Measurements from ENCODE around the gene CYP2C18.

The CYP2C18 gene

DNA sequence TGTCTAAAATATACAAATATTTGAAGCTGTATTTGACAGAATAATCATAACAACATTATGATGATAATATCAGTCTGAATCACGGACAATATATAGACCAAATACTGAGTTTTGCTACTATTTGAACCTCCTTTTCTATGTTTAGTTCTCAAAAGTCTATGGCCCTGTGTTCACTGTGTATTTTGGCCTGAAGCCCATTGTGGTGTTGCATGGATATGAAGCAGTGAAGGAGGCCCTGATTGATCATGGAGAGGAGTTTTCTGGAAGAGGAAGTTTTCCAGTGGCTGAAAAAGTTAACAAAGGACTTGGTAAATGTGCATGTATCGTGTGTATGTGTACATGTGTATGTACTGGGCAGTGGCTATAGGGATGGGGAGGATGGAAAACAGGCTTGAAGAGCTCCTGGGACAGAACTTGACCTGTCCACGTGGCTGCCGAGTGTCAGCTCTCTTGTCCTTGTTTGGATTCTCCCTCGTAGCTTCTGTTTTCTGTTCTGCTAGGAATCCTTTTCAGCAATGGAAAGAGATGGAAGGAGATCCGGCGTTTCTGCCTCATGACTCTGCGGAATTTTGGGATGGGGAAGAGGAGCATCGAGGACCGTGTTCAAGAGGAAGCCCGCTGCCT lies 4.2 kb downstream of the CYP2C18 start:
- no peaks in the 10 kb centered on the region for H3K4me1 ChIP-seq
- no peak overlapping the region for H2AFZ ChIP-seq
- no peak overlapping the region for H3K4me3 ChIP-seq (ENCODE audit: low read depth, low read length)
- no peaks in the 10 kb centered on the region for H3K27me3 ChIP-seq (ENCODE audit: control insufficient read depth, insufficient read depth, low read length)
- H3K4me2 ChIP-seq (ENCODE audit: low read length), result no peak overlapping the region
- H3K9me3 ChIP-seq (ENCODE audit: control insufficient read depth, low read length), result no peaks in the 10 kb centered on the region
- H3K36me3 ChIP-seq (ENCODE audit: control insufficient read depth, insufficient read depth, low read length), result no peaks in the 10 kb centered on the region
- H3K27ac ChIP-seq, result no peak overlapping the region
- H3K9ac ChIP-seq, result no peak overlapping the region
- TF ChIP-seq, protein P1, sequence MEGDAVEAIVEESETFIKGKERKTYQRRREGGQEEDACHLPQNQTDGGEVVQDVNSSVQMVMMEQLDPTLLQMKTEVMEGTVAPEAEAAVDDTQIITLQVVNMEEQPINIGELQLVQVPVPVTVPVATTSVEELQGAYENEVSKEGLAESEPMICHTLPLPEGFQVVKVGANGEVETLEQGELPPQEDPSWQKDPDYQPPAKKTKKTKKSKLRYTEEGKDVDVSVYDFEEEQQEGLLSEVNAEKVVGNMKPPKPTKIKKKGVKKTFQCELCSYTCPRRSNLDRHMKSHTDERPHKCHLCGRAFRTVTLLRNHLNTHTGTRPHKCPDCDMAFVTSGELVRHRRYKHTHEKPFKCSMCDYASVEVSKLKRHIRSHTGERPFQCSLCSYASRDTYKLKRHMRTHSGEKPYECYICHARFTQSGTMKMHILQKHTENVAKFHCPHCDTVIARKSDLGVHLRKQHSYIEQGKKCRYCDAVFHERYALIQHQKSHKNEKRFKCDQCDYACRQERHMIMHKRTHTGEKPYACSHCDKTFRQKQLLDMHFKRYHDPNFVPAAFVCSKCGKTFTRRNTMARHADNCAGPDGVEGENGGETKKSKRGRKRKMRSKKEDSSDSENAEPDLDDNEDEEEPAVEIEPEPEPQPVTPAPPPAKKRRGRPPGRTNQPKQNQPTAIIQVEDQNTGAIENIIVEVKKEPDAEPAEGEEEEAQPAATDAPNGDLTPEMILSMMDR (IDR thresholded peaks at IDR 0.05), result no peak
- H3K79me2 ChIP-seq, result no peaks in the 10 kb centered on the region

DNA sequence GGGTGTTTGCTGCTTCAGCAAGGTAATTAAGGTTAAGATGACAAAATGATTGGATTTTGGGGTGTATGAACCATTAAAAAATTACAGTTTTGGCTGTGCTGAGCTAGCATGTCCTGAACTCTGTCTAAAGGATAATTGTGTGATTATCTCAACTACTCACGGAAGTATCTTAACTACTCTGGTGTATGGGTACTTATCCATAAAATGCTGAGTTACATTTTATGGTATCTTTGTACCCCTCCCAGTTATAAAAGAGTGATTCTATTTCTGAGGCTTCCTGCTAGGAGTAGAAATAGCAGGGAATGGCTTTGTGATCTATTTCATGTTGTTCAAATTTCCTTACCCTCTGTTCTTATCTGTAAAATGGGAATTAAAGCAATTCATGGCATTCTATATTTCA lies 22.6 kb downstream of the CYP2C18 start:
- TF ChIP-seq, protein P1 (IDR thresholded peaks at IDR 0.05), result no peak
- Histone ChIP-seq H3K36me3 (ENCODE audit: control insufficient read depth, insufficient read depth, low read length) (no peaks in the 10 kb centered on the region), H2AFZ (no peak overlapping the region), H3K4me1 (no peaks in the 10 kb centered on the region), H3K4me3 (ENCODE audit: low read depth, low read length) (no peak overlapping the region), H3K9ac (no peak overlapping the region), H3K27ac (no peak overlapping the region), H3K4me2 (ENCODE audit: low read length) (no peak overlapping the region), H3K27me3 (ENCODE audit: control insufficient read depth, insufficient read depth, low read length) (no peaks in the 10 kb centered on the region), H3K9me3 (ENCODE audit: control insufficient read depth, low read length) (no peaks in the 10 kb centered on the region), H3K79me2 (no peaks in the 10 kb centered on the region)

DNA sequence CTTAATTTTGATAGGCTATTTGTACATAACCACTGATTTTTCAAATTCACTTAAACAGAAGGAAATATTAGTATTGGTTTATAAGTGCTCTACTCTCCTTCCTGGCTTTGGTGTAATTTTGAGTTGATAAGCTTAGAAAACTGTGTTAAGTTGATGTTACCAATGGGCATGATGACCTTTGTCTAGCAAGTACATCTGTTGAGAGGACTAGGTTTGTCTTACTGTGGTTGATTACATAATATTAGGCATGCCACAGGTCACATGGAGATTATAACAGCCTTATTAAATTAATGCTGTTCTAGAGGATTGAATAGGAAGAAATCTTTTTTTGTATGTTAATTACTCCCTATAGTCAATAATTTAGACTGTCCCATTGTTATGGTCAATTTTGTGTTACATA lies 27.0 kb downstream of the CYP2C18 start:
- no peak overlapping the region for H2AFZ ChIP-seq
- H3K4me1 ChIP-seq, result no peaks in the 10 kb centered on the region
- no peaks in the 10 kb centered on the region for H3K36me3 ChIP-seq (ENCODE audit: control insufficient read depth, insufficient read depth, low read length)
- no peaks in the 10 kb centered on the region for H3K9me3 ChIP-seq (ENCODE audit: control insufficient read depth, low read length)
- no peak overlapping the region for H3K4me2 ChIP-seq (ENCODE audit: low read length)
- no peak overlapping the region for H3K4me3 ChIP-seq (ENCODE audit: low read depth, low read length)
- H3K27me3 ChIP-seq (ENCODE audit: control insufficient read depth, insufficient read depth, low read length), result no peaks in the 10 kb centered on the region
- no peaks in the 10 kb centered on the region for H3K79me2 ChIP-seq
- no peak overlapping the region for H3K27ac ChIP-seq
- TF ChIP-seq, protein P1 (IDR thresholded peaks at IDR 0.05), result no peak
- no peak overlapping the region for H3K9ac ChIP-seq

DNA sequence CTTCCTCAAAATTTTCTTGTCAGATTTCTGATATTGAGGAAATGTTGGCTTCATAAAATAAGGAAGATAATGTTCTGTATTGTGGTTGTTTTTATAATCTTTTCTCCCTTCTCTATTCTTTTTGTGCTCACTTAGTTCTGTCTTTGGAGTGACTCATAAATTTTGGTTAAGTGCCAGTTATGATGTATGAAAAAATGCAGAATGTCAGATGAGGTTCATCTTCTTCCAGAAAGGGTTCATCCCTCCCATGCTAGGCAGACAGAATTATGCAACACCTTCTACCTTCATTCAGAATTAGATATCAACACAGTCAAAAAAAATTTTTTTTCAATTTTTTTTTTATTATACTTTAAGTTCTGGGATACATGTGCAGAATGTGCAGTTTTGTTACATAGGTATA lies 42.3 kb downstream of the CYP2C18 start:
- Histone ChIP-seq H3K4me2 (ENCODE audit: low read length) (no peak overlapping the region), H3K36me3 (ENCODE audit: control insufficient read depth, insufficient read depth, low read length) (no peaks in the 10 kb centered on the region), H3K9ac (no peak overlapping the region), H3K9me3 (ENCODE audit: control insufficient read depth, low read length) (no peaks in the 10 kb centered on the region), H3K79me2 (no peaks in the 10 kb centered on the region), H2AFZ (no peak overlapping the region), H3K27me3 (ENCODE audit: control insufficient read depth, insufficient read depth, low read length) (no peaks in the 10 kb centered on the region), H3K27ac (no peak overlapping the region), H3K4me1 (no peaks in the 10 kb centered on the region), H3K4me3 (ENCODE audit: low read depth, low read length) (no peak overlapping the region)
- TF ChIP-seq, protein P1 (IDR thresholded peaks at IDR 0.05), result no peak

DNA sequence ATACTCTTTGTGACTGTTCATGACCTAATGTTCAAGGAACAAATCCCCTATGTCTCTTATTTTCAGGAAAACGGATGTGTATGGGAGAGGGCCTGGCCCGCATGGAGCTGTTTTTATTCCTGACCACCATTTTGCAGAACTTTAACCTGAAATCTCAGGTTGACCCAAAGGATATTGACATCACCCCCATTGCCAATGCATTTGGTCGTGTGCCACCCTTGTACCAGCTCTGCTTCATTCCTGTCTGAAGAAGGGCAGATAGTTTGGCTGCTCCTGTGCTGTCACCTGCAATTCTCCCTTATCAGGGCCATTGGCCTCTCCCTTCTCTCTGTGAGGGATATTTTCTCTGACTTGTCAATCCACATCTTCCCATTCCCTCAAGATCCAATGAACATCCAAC lies 51.7 kb downstream of the CYP2C18 start:
- Histone ChIP-seq H3K4me1 (no peaks in the 10 kb centered on the region), H3K27me3 (ENCODE audit: control insufficient read depth, insufficient read depth, low read length) (no peaks in the 10 kb centered on the region), H2AFZ (no peak overlapping the region), H3K4me2 (ENCODE audit: low read length) (no peak overlapping the region), H3K9me3 (ENCODE audit: control insufficient read depth, low read length) (no peaks in the 10 kb centered on the region), H3K9ac (no peak overlapping the region), H3K27ac (no peak overlapping the region), H3K79me2 (no peaks in the 10 kb centered on the region), H3K4me3 (ENCODE audit: low read depth, low read length) (no peak overlapping the region), H3K36me3 (ENCODE audit: control insufficient read depth, insufficient read depth, low read length) (no peaks in the 10 kb centered on the region)
- TF ChIP-seq, protein P1 (IDR thresholded peaks at IDR 0.05), result no peak

Measured in parathyroid adenoma (tissue), 2 donors.